Neural cell (in vitro differentiated cells): ENCODE measurements around the gene WNK2. TPM values are rescaled to one million over a fixed set of nuclear protein-coding genes. Genes with fewer than 3 reads are reported as not detected.
"Not testable (repeated sequence)": the region's sequence is repeated elsewhere in the genome, so short reads cannot be mapped to it uniquely, and the experiment has no call there.

ENCODE experiments used
- H2AFZ ChIP-seq: fragments of 200-600, 300-800 bp; sonication (generic), shearing (Covaris generic); 2 replicates; pipeline ENCODE4 v1.6.0; 2014; ENCODE audit warnings: low read depth, mild to moderate bottlenecking, antibody characterized with exemption, low read length, moderate library complexity
- H3F3A ChIP-seq: fragments of 200-600 bp; shearing (Covaris generic); 2 replicates; pipeline ENCODE4 v1.6.1; 2016; ENCODE audit warnings: mild to moderate bottlenecking, moderate library complexity, mixed read lengths, antibody characterized with exemption, low read length; ENCODE audit not compliant: insufficient read depth, poor library complexity, severe bottlenecking
- H3K27ac ChIP-seq: fragments of 200-600, 300-800 bp; sonication (generic), shearing (Covaris generic); 2 replicates; pipeline ENCODE4 v1.5.1; 2014; ENCODE audit warnings: mild to moderate bottlenecking, low read length, moderate library complexity
- H3K27me3 ChIP-seq: fragments of 300-800, 200-600 bp; sonication (generic), shearing (Covaris generic); 2 replicates; pipeline ENCODE4 v1.6.0; 2014; ENCODE audit warnings: mild to moderate bottlenecking, low read depth, low read length, moderate library complexity; ENCODE audit not compliant: insufficient read depth
- H3K36me3 ChIP-seq: fragments of 300-800, 200-600 bp; sonication (generic), shearing (Covaris generic); 2 replicates; pipeline ENCODE4 v1.5.1; 2014; ENCODE audit warnings: mild to moderate bottlenecking, antibody characterized with exemption, low read length, moderate library complexity; ENCODE audit not compliant: insufficient read depth
- H3K4me2 ChIP-seq: fragments of 300-800, 200-600 bp; sonication (generic), shearing (Covaris generic); 2 replicates; pipeline ENCODE4 v1.6.0; 2014; ENCODE audit warnings: mild to moderate bottlenecking, low read length
- H3K4me3 ChIP-seq: fragments of 300-800, 200-600 bp; sonication (generic), shearing (Covaris generic); 2 replicates; pipeline ENCODE4 v1.5.1; 2014; ENCODE audit warnings: mild to moderate bottlenecking, low read length, moderate library complexity
- H3K79me2 ChIP-seq: fragments of 200-600 bp; shearing (Covaris generic); replicated peaks from 2 replicates; pipeline ENCODE4 v1.6.0; 2014; ENCODE audit warnings: mild to moderate bottlenecking, low read length, moderate library complexity; ENCODE audit not compliant: insufficient read depth
- H3K9ac ChIP-seq: fragments of 300-800, 200-600 bp; sonication (generic), shearing (Covaris generic); 2 replicates; pipeline ENCODE4 v1.6.1; 2016; ENCODE audit warnings: mild to moderate bottlenecking, low read length, mixed read lengths
- H3K9me2 ChIP-seq: fragments of 200-600 bp; shearing (Covaris generic); 2 replicates; pipeline ENCODE4 v1.6.1; 2016; ENCODE audit warnings: mild to moderate bottlenecking, low read length, mixed read lengths; ENCODE audit not compliant: insufficient read depth
- H3K9me3 ChIP-seq: fragments of 200-600, 300-800 bp; sonication (generic), shearing (Covaris generic); 2 replicates; pipeline ENCODE4 v1.6.1; 2016; ENCODE audit warnings: mild to moderate bottlenecking, mixed run types, low read length, moderate library complexity, mixed read lengths
- H4K20me1 ChIP-seq: fragments of 200-600 bp; shearing (Covaris generic); 2 replicates; pipeline ENCODE4 v1.6.1; 2016; ENCODE audit warnings: mild to moderate bottlenecking, mixed run types; ENCODE audit not compliant: insufficient read depth
- CTCF ChIP-seq: fragments of 450-650 bp; IDR thresholded peaks from 2 replicates; pipeline ENCODE4 v1.5.1; 2014; ENCODE audit warnings: antibody characterized with exemption, mild to moderate bottlenecking, moderate library complexity; ENCODE audit not compliant: poor library complexity, severe bottlenecking
- EP300 ChIP-seq: fragments of 450-650 bp; conservative IDR thresholded peaks from 2 replicates; pipeline ENCODE4 v1.6.1; 2014; ENCODE audit warnings: antibody characterized with exemption, mild to moderate bottlenecking, moderate library complexity; ENCODE audit not compliant: poor library complexity, severe bottlenecking
- EZH2 ChIP-seq: fragments of 200-600, 300-800 bp; shearing (Covaris generic), sonication (generic); IDR thresholded peaks from 2 replicates; pipeline ENCODE4 v1.6.1; 2014; ENCODE audit warnings: antibody characterized with exemption, low read length, borderline replicate concordance, mild to moderate bottlenecking; ENCODE audit not compliant: insufficient read depth, poor library complexity, severe bottlenecking
- MXI1 ChIP-seq: fragments of 450-650 bp; conservative IDR thresholded peaks from 2 replicates; pipeline ENCODE4 v1.6.1; 2014; ENCODE audit warnings: antibody characterized with exemption, mild to moderate bottlenecking; ENCODE audit not compliant: poor library complexity, severe bottlenecking
- POLR2AphosphoS5 ChIP-seq: IDR thresholded peaks from 2 replicates; pipeline ENCODE4 v1.6.1; 2012
- RAD21 ChIP-seq: fragments of 450-650 bp; conservative IDR thresholded peaks from 2 replicates; pipeline ENCODE4 v1.6.1; 2014; ENCODE audit warnings: antibody characterized with exemption, mild to moderate bottlenecking, moderate library complexity
- SMC3 ChIP-seq: fragments of 450-650 bp; conservative IDR thresholded peaks from 2 replicates; pipeline ENCODE4 v1.6.1; 2014; ENCODE audit warnings: antibody characterized with exemption, mild to moderate bottlenecking, moderate library complexity; ENCODE audit not compliant: poor library complexity
- TAF1 ChIP-seq: IDR thresholded peaks from 2 replicates; pipeline ENCODE4 v1.6.1; 2012; ENCODE audit warnings: low read depth
- polyA plus RNA-seq: library from polyadenylated mRNA; depleted of rRNA; stranded (reverse); fragments of >200 nt; gene quantifications from 2 replicates; pipeline ENCODE4 v1.2.3, GENCODE V29; 2014
- TF ChIP-seq, protein P1 (sequence below): IDR thresholded peaks from 2 replicates; pipeline ENCODE4 v1.6.1; 2012; ENCODE audit warnings: borderline replicate concordance

Gene WNK2
- polyA plus RNA-seq, 1 donor from 2014 or later, result 37.1 TPM

- Histone ChIP-seq H3K9me2 (no peaks in the 10 kb centered on the region), H3K79me2 (no peaks in the 10 kb centered on the region), H3K9me3 (no peaks in the 10 kb centered on the region), H2AFZ (no peak overlapping the region), H3K9ac (no peak overlapping the region), H3K4me2 (no peak overlapping the region), H3K27me3 (no peaks in the 10 kb centered on the region), H4K20me1 (no peaks in the 10 kb centered on the region), H3K4me3 (no peak overlapping the region), H3K27ac (no peak overlapping the region), H3K36me3 (no peaks in the 10 kb centered on the region), H3F3A (no peaks in the 10 kb centered on the region)
- TF ChIP-seq RAD21, result no peak
- no peak for TF ChIP-seq EP300
- TF ChIP-seq, protein P1, sequence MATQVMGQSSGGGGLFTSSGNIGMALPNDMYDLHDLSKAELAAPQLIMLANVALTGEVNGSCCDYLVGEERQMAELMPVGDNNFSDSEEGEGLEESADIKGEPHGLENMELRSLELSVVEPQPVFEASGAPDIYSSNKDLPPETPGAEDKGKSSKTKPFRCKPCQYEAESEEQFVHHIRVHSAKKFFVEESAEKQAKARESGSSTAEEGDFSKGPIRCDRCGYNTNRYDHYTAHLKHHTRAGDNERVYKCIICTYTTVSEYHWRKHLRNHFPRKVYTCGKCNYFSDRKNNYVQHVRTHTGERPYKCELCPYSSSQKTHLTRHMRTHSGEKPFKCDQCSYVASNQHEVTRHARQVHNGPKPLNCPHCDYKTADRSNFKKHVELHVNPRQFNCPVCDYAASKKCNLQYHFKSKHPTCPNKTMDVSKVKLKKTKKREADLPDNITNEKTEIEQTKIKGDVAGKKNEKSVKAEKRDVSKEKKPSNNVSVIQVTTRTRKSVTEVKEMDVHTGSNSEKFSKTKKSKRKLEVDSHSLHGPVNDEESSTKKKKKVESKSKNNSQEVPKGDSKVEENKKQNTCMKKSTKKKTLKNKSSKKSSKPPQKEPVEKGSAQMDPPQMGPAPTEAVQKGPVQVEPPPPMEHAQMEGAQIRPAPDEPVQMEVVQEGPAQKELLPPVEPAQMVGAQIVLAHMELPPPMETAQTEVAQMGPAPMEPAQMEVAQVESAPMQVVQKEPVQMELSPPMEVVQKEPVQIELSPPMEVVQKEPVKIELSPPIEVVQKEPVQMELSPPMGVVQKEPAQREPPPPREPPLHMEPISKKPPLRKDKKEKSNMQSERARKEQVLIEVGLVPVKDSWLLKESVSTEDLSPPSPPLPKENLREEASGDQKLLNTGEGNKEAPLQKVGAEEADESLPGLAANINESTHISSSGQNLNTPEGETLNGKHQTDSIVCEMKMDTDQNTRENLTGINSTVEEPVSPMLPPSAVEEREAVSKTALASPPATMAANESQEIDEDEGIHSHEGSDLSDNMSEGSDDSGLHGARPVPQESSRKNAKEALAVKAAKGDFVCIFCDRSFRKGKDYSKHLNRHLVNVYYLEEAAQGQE, result no peak
- no peak for TF ChIP-seq POLR2AphosphoS5
- no peak for TF ChIP-seq MXI1
- no peak for TF ChIP-seq CTCF
- TF ChIP-seq SMC3, result no peak
- TF ChIP-seq TAF1, result no peak
- TF ChIP-seq EZH2, result no peak
Measured at GRCh38 chr9:93365427-93366118, 181.6 kb downstream of the WNK2 start.

- no peaks in the 10 kb centered on the region for H3K79me2 ChIP-seq
- H4K20me1 ChIP-seq, result no peaks in the 10 kb centered on the region
- TF ChIP-seq POLR2AphosphoS5, result no peak
- TF ChIP-seq, protein P1, result no peak
- TF ChIP-seq EP300, result no peak
- no peak for TF ChIP-seq SMC3
- no peak for TF ChIP-seq CTCF
- TF ChIP-seq MXI1, result no peak
- TF ChIP-seq EZH2, result no peak
- no peak for TF ChIP-seq RAD21
- no peak for TF ChIP-seq TAF1
- H3K27ac ChIP-seq, result no peak overlapping the region
- H3K27me3 ChIP-seq, result no peaks in the 10 kb centered on the region
- H2AFZ ChIP-seq, result no peak overlapping the region
- H3F3A ChIP-seq, result no peaks in the 10 kb centered on the region
- no peak overlapping the region for H3K4me2 ChIP-seq
- H3K36me3 ChIP-seq, result no peaks in the 10 kb centered on the region
- no peaks in the 10 kb centered on the region for H3K9me3 ChIP-seq
- H3K9me2 ChIP-seq, result no peaks in the 10 kb centered on the region
- no peak overlapping the region for H3K9ac ChIP-seq
- H3K4me3 ChIP-seq, result no peak overlapping the region
Measured at GRCh38 chr9:93366119-93366447, 182.1 kb downstream of the WNK2 start.

DNA sequence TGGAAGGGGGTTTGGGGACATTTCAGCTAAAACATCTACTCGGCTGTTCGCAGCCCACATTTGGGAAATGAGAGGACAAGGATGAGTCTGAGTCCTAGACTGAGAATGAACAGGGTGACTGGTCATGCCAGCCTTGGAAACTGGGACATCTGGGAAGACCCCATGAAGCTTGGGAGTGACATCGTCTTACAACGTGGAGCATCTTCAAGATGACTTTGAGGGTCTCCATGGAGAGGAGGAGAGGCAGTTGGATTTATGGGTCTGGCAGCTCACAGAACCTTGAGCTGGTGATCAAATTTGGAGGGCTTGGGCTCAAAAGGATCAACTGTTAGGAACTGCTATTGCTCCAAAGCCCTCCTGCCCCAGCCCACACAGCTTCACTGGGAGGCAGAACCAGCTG lies 182.5 kb downstream of the WNK2 start:
- H3K36me3 ChIP-seq, H3F3A ChIP-seq, H3K4me2 ChIP-seq, H3K9me3 ChIP-seq, H3K27me3 ChIP-seq, H3K9ac ChIP-seq, H4K20me1 ChIP-seq, H3K79me2 ChIP-seq, H3K27ac ChIP-seq, H2AFZ ChIP-seq, H3K4me3 ChIP-seq, H3K9me2 ChIP-seq: not testable (repeated sequence)
